ENCODE measurements around the gene TSPAN32.

- TF ChIP-seq POLR2A (IDR thresholded peaks at IDR 0.05; ENCODE audit: borderline replicate concordance, extremely low read depth, insufficient read depth, insufficient read length) (no peak), MAX (IDR thresholded peaks at IDR 0.05) (no peak), ATF3 (IDR thresholded peaks at IDR 0.05) (no peak), FOSL1 (IDR thresholded peaks at IDR 0.05; ENCODE audit: low read depth) (no peak), CTCF (IDR thresholded peaks at IDR 0.05 in 2 of 3, conservative IDR thresholded peaks at IDR 0.05 in 1 of 3; ENCODE audit: borderline replicate concordance in 1 of 3, insufficient read depth in 1 of 3, low read depth in 2 of 3, low read length in 2 of 3) (no peak), RAD21 (IDR thresholded peaks at IDR 0.05; ENCODE audit: low read depth) (no peak), SIN3A (IDR thresholded peaks at IDR 0.05; ENCODE audit: low read depth) (no peak), EGR1 (IDR thresholded peaks at IDR 0.05; ENCODE audit: low read depth) (no peak), SRF (IDR thresholded peaks at IDR 0.05; ENCODE audit: low read depth) (no peak), CEBPB (IDR thresholded peaks at IDR 0.05; ENCODE audit: low read depth) (no peak), ZBTB33 (IDR thresholded peaks at IDR 0.05; ENCODE audit: extremely low read depth, insufficient replicate concordance, low read length) (no peak), EZH2 (IDR thresholded peaks at IDR 0.05) (no peak), EZH2phosphoT487 (IDR thresholded peaks at IDR 0.05; ENCODE audit: borderline replicate concordance) (no peak), YY1 (IDR thresholded peaks at IDR 0.05; ENCODE audit: extremely low read depth, insufficient replicate concordance, low read depth, low read length) (no peak)
Measured at GRCh38 chr11:2361565-2361964, 59.8 kb downstream of the TSPAN32 start.

All from HCT116 (cell line).